HCT116 (cell line): ENCODE data around the gene GFER.

Experiments
- CBX3 ChIP-seq: IDR thresholded peaks from 2 replicates; pipeline ENCODE4 v1.6.1; 2012; ENCODE audit warnings: low read depth
- EGR1 ChIP-seq: IDR thresholded peaks from 2 replicates; pipeline ENCODE4 v1.6.1; 2012; ENCODE audit warnings: low read depth
- EZH2phosphoT487 ChIP-seq: fragments of 200-600 bp; IDR thresholded peaks from 2 replicates; pipeline ENCODE4 v1.6.1; 2018; ENCODE audit warnings: antibody characterized with exemption, borderline replicate concordance
- POLR2A ChIP-seq: IDR thresholded peaks from 2 replicates; pipeline ENCODE4 v1.7.0; 2011; ENCODE audit warnings: borderline replicate concordance; ENCODE audit not compliant: insufficient read depth, insufficient read length; ENCODE audit errors: extremely low read depth
- POLR2AphosphoS5 ChIP-seq: IDR thresholded peaks from 2 replicates; pipeline ENCODE4 v1.6.1; 2011; ENCODE audit warnings: mild to moderate bottlenecking, low read depth, low read length, moderate library complexity
- YY1 ChIP-seq: IDR thresholded peaks from 2 replicates; pipeline ENCODE4 v1.6.1; 2011; ENCODE audit warnings: low read length, low read depth, moderate library complexity, mild to moderate bottlenecking; ENCODE audit not compliant: insufficient replicate concordance; ENCODE audit errors: extremely low read depth
- TF ChIP-seq, protein P1 (sequence below), 3 experiments: fragments of 200-600 bp in 1 of 3; sonication (generic) in 1 of 3; IDR thresholded peaks in 2 of 3; conservative IDR thresholded peaks in 1 of 3; 2 replicates each; pipeline ENCODE4 v1.5.1; 2012 to 2017; ENCODE audit warnings: low read depth in 2 of 3, low read length in 2 of 3, antibody characterized with exemption in 1 of 3, borderline replicate concordance in 1 of 3, control low read depth in 1 of 3, mild to moderate bottlenecking in 1 of 3, mixed read lengths in 1 of 3, mixed run types in 1 of 3, moderate library complexity in 1 of 3; ENCODE audit not compliant: insufficient read depth in 1 of 3
- TF ChIP-seq, protein P2 (sequence below): IDR thresholded peaks from 2 replicates; pipeline ENCODE4 v1.6.1; 2012
- TF ChIP-seq, protein P3 (sequence below): IDR thresholded peaks from 2 replicates; pipeline ENCODE4 v1.6.1; 2012; ENCODE audit warnings: low read depth

DNA sequence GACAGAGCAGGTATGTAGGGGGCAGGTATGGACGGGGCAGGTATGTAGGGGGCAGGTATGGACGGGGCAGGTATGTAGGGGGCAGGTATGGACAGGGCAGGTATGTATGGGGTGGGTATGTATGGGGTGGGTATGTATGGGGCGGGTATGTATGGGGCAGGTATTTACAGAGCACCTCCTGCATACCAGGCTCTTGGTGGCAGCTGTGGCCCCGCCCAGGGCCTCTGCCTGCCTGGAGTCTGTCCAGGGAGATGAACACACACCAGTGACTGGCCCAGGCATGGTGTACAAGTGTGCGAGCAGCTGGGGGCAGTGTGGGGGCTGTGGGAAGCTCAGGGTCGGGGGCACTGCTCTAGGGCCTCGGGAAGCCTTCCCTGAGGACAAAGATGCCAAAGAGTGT, 33.9 kb upstream of the GFER start:
- no peak for TF ChIP-seq CBX3
- TF ChIP-seq, protein P1, sequence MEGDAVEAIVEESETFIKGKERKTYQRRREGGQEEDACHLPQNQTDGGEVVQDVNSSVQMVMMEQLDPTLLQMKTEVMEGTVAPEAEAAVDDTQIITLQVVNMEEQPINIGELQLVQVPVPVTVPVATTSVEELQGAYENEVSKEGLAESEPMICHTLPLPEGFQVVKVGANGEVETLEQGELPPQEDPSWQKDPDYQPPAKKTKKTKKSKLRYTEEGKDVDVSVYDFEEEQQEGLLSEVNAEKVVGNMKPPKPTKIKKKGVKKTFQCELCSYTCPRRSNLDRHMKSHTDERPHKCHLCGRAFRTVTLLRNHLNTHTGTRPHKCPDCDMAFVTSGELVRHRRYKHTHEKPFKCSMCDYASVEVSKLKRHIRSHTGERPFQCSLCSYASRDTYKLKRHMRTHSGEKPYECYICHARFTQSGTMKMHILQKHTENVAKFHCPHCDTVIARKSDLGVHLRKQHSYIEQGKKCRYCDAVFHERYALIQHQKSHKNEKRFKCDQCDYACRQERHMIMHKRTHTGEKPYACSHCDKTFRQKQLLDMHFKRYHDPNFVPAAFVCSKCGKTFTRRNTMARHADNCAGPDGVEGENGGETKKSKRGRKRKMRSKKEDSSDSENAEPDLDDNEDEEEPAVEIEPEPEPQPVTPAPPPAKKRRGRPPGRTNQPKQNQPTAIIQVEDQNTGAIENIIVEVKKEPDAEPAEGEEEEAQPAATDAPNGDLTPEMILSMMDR (IDR thresholded peaks at IDR 0.05 in 2 of 3, conservative IDR thresholded peaks at IDR 0.05 in 1 of 3; ENCODE audit: borderline replicate concordance in 1 of 3, insufficient read depth in 1 of 3, low read depth in 2 of 3, low read length in 2 of 3) = no peak
- no peak for TF ChIP-seq POLR2A
- TF ChIP-seq EZH2phosphoT487 = no peak
- no peak for TF ChIP-seq EGR1
- TF ChIP-seq, protein P2, sequence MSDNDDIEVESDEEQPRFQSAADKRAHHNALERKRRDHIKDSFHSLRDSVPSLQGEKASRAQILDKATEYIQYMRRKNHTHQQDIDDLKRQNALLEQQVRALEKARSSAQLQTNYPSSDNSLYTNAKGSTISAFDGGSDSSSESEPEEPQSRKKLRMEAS = no peak
- no peak for TF ChIP-seq POLR2AphosphoS5
- TF ChIP-seq, protein P3, sequence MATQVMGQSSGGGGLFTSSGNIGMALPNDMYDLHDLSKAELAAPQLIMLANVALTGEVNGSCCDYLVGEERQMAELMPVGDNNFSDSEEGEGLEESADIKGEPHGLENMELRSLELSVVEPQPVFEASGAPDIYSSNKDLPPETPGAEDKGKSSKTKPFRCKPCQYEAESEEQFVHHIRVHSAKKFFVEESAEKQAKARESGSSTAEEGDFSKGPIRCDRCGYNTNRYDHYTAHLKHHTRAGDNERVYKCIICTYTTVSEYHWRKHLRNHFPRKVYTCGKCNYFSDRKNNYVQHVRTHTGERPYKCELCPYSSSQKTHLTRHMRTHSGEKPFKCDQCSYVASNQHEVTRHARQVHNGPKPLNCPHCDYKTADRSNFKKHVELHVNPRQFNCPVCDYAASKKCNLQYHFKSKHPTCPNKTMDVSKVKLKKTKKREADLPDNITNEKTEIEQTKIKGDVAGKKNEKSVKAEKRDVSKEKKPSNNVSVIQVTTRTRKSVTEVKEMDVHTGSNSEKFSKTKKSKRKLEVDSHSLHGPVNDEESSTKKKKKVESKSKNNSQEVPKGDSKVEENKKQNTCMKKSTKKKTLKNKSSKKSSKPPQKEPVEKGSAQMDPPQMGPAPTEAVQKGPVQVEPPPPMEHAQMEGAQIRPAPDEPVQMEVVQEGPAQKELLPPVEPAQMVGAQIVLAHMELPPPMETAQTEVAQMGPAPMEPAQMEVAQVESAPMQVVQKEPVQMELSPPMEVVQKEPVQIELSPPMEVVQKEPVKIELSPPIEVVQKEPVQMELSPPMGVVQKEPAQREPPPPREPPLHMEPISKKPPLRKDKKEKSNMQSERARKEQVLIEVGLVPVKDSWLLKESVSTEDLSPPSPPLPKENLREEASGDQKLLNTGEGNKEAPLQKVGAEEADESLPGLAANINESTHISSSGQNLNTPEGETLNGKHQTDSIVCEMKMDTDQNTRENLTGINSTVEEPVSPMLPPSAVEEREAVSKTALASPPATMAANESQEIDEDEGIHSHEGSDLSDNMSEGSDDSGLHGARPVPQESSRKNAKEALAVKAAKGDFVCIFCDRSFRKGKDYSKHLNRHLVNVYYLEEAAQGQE = no peak
- TF ChIP-seq YY1 = no peak
